ENCODE data around the gene C1orf122. TPM values are rescaled to one million over a fixed set of nuclear protein-coding genes. Genes with fewer than 3 reads are reported as not detected.

Gene C1orf122
- polyA plus RNA-seq, 1 experiment: 34.1 TPM

- CTCF ChIA-PET: interaction anchor here (1.3 kb wide), 1 partner anchor 11 kb away, joined by 4 read pairs; no protein-coding TSS in a partner anchor
- POLR2A ChIA-PET: no interaction called here
- H3K36me3 ChIP-seq (ENCODE audit: control insufficient read depth, insufficient read depth, low read length): peaks cover 14% of the 10 kb centered on the region
- DNase-seq (ENCODE audit: low read depth): no peak
- no peak overlapping the region for H3K4me3 ChIP-seq (ENCODE audit: low read depth, low read length)
- TF ChIP-seq CTCF (IDR thresholded peaks at IDR 0.05; ENCODE audit: insufficient read depth, low read depth, low read length): no peak
- no peaks in the 10 kb centered on the region for H3K27me3 ChIP-seq (ENCODE audit: control insufficient read depth, insufficient read depth, low read length)
Observed at GRCh38 chr1:37840711-37841110, 33.1 kb downstream of the C1orf122 start.

GRCh38 chr1:37841652-37842051 lies 34.1 kb downstream of the C1orf122 start:
- Histone ChIP-seq H3K27me3 (ENCODE audit: control insufficient read depth, insufficient read depth, low read length) (no peaks in the 10 kb centered on the region), H3K36me3 (ENCODE audit: control insufficient read depth, insufficient read depth, low read length) (peaks cover 12% of the 10 kb centered on the region), H3K4me3 (ENCODE audit: low read depth, low read length) (no peak overlapping the region)
- POLR2A ChIA-PET: no interaction called here
- CTCF ChIA-PET: no interaction called here
- no peak for DNase-seq (ENCODE audit: low read depth)
- TF ChIP-seq CTCF (IDR thresholded peaks at IDR 0.05; ENCODE audit: insufficient read depth, low read depth, low read length): no peak

GRCh38 chr1:37844536-37844935 lies 36.9 kb downstream of the C1orf122 start:
- no peak for DNase-seq (ENCODE audit: low read depth)
- ChIA-PET POLR2A (no interaction called here), CTCF (interaction anchor here (0.6 to 1.2 kb wide), 3 partner anchors 9 to 28 kb away, joined by 3 read pairs; partner anchors contain the start of gene MTF1)
- Histone ChIP-seq H3K27me3 (ENCODE audit: control insufficient read depth, insufficient read depth, low read length) (no peaks in the 10 kb centered on the region), H3K36me3 (ENCODE audit: control insufficient read depth, insufficient read depth, low read length) (peaks cover 4% of the 10 kb centered on the region), H3K4me3 (ENCODE audit: low read depth, low read length) (no peak overlapping the region)
- no peak for TF ChIP-seq CTCF (IDR thresholded peaks at IDR 0.05; ENCODE audit: insufficient read depth, low read depth, low read length)

GRCh38 chr1:37845049-37845646 lies 37.6 kb downstream of the C1orf122 start:
- Histone ChIP-seq H3K27me3 (ENCODE audit: control insufficient read depth, insufficient read depth, low read length) (no peaks in the 10 kb centered on the region), H3K4me3 (ENCODE audit: low read depth, low read length) (no peak overlapping the region), H3K36me3 (ENCODE audit: control insufficient read depth, insufficient read depth, low read length) (peaks cover 4% of the 10 kb centered on the region)
- DNase-seq (ENCODE audit: low read depth): no peak
- no peak for TF ChIP-seq CTCF (IDR thresholded peaks at IDR 0.05; ENCODE audit: insufficient read depth, low read depth, low read length)
- ChIA-PET CTCF (interaction anchor here (0.6 to 1.2 kb wide), 3 partner anchors 8 to 29 kb away, joined by 3 read pairs; partner anchors contain the start of gene MTF1), POLR2A (no interaction called here)

- H3K4me3 ChIP-seq (ENCODE audit: low read depth, low read length): no peak overlapping the region
- CTCF ChIA-PET: interaction anchor here (0.7 to 1.2 kb wide), 3 partner anchors 10 to 14 kb away, joined by 3 read pairs; partner anchors contain the start of gene MTF1
- no peak for DNase-seq (ENCODE audit: low read depth)
- POLR2A ChIA-PET: no interaction called here
- TF ChIP-seq CTCF (IDR thresholded peaks at IDR 0.05; ENCODE audit: insufficient read depth, low read depth, low read length): no peak
- peaks cover 3% of the 10 kb centered on the region for H3K36me3 ChIP-seq (ENCODE audit: control insufficient read depth, insufficient read depth, low read length)
- no peaks in the 10 kb centered on the region for H3K27me3 ChIP-seq (ENCODE audit: control insufficient read depth, insufficient read depth, low read length)
Observed at GRCh38 chr1:37845786-37846185, 38.2 kb downstream of the C1orf122 start.

Measured in BJ (cell line).